CD8-positive, alpha-beta memory T cell (primary cell): Measurements from ENCODE around the gene PRRC1. TPM values are rescaled to one million over a fixed set of nuclear protein-coding genes. Genes with fewer than 3 reads are reported as not detected.

Experiments used
- CTCF ChIA-PET: fragments of 350-600 bp; sonication (Branson Sonifier 250); formaldehyde crosslinking; loops from one replicate; lab custom pipeline; 2021; ENCODE audit warnings: antibody characterized with exemption; lab: Charles Lee
- POLR2A ChIA-PET: fragments of 350-600 bp; sonication (Branson Sonifier 250); formaldehyde crosslinking; loops from one replicate; lab custom pipeline; 2021; ENCODE audit warnings: antibody characterized with exemption; lab: Charles Lee
- DNase-seq, 5 donors: peaks; one replicate each; pipeline versions ENCODE4 v3.0.0 to v3.0.0-alpha.2; 2020 to 2022; ENCODE audit warnings: mixed read lengths in 1 of 5
- H3K27ac ChIP-seq: one replicate; pipeline ENCODE4 v1.7.0; 2013; ENCODE audit warnings: low read depth, mild to moderate bottlenecking, low read length, moderate library complexity
- H3K27me3 ChIP-seq: 2 replicates; pipeline ENCODE4 v1.7.0; 2013; ENCODE audit warnings: low read length, mild to moderate bottlenecking; ENCODE audit not compliant: insufficient read depth, poor library complexity, severe bottlenecking
- H3K36me3 ChIP-seq: 2 replicates; pipeline ENCODE4 v1.7.0; 2013; ENCODE audit warnings: mild to moderate bottlenecking, low read length, moderate library complexity; ENCODE audit not compliant: insufficient read depth
- H3K4me1 ChIP-seq: 2 replicates; pipeline ENCODE4 v1.7.0; 2013; ENCODE audit warnings: mild to moderate bottlenecking, low read length, moderate library complexity; ENCODE audit not compliant: insufficient read depth
- H3K4me3 ChIP-seq: 2 replicates; pipeline ENCODE4 v1.7.0; 2013; ENCODE audit warnings: mild to moderate bottlenecking, low read length
- H3K9me3 ChIP-seq: 2 replicates; pipeline ENCODE4 v1.7.0; 2013; ENCODE audit warnings: mild to moderate bottlenecking, low read length
- H3K27ac Mint-ChIP-seq, 8 donors: one replicate each; pipeline ENCODE4 v1.8.0; 2020 to 2021; ENCODE audit warnings: mixed read lengths in 8 of 8, mild to moderate bottlenecking in 6 of 8, inconsistent platforms in 3 of 8, moderate library complexity in 3 of 8
- H3K27me3 Mint-ChIP-seq, 2 donors: one replicate each; pipeline ENCODE4 v1.8.0; 2020 to 2021; ENCODE audit warnings: mixed read lengths in 2 of 2, mild to moderate bottlenecking in 1 of 2, moderate library complexity in 1 of 2
- H3K36me3 Mint-ChIP-seq, 3 donors: one replicate each; pipeline ENCODE4 v1.8.0; 2020 to 2021; ENCODE audit warnings: mixed read lengths in 3 of 3, inconsistent platforms in 1 of 3, mild to moderate bottlenecking in 1 of 3
- H3K4me1 Mint-ChIP-seq, 3 donors: one replicate each; pipeline ENCODE4 v1.8.0; 2020 to 2021; ENCODE audit warnings: mixed read lengths in 3 of 3, inconsistent platforms in 1 of 3, mild to moderate bottlenecking in 1 of 3
- H3K4me3 Mint-ChIP-seq, 7 donors: one replicate each; pipeline ENCODE4 v1.8.0; 2020 to 2021; ENCODE audit warnings: mixed read lengths in 7 of 7, mild to moderate bottlenecking in 6 of 7, moderate library complexity in 4 of 7, inconsistent platforms in 2 of 7
- H3K9me3 Mint-ChIP-seq, 5 donors: one replicate each; pipeline ENCODE4 v1.8.0; 2020 to 2022; ENCODE audit warnings: mixed read lengths in 5 of 5, mild to moderate bottlenecking in 3 of 5, moderate library complexity in 2 of 5, inconsistent platforms in 1 of 5
- polyA plus RNA-seq: library from polyadenylated mRNA; unstranded; fragments of 300-500 nt; fragmentation: Illumina TruSeq; gene quantifications from one replicate; pipeline ENCODE4 v1.2.3, GENCODE V29; 2021
- total RNA-seq, 2 experiments: library from RNA; stranded (reverse); gene quantifications; one replicate each; pipeline ENCODE4 v1.2.3, GENCODE V29; 2021

The PRRC1 gene
- total and polyA plus RNA-seq, 3 experiments from 2014 or later = 32.4 to 37.5 (median 34.6) TPM

DNA sequence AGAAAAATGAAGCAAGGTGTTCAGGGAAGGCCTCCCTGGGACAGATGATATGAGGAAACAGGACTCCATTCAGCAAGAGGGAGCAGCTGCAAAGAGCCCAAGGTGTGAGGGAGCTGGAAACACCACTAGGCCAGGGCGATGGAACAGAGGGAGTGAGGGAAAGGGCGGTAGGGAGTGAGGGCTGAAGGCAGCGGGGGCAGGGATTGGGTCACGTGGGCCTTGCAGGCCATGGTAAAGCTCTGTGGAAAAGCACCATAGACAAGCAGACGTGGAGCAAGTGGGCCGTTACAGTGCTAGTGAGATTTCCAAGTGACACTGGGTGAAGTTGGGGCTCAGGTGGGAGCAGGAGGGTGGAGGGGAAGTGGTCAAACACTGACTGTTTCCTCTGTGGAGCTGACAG, 10.8 kb upstream of the PRRC1 start:
- POLR2A ChIA-PET = no interaction called here
- Mint-ChIP-seq H3K9me3 (no peaks in the 10 kb centered on the region), H3K4me1 (no peaks in the 10 kb centered on the region), H3K4me3 (no peak overlapping the region), H3K36me3 (peaks cover 0 to 3% (median 0%) of the 10 kb centered on the region in 3 donors), H3K27ac (no peak overlapping the region), H3K27me3 (peaks cover 5 to 17% of the 10 kb centered on the region in 2 donors)
- H3K4me3 ChIP-seq = no peak overlapping the region
- CTCF ChIA-PET = interaction anchor here (1.3 kb wide), 1 partner anchor 14 kb away, joined by 4 read pairs; no protein-coding TSS in a partner anchor
- DNase-seq = no peak
- H3K4me1 ChIP-seq = no peaks in the 10 kb centered on the region
- no peaks in the 10 kb centered on the region for H3K27me3 ChIP-seq
- H3K27ac ChIP-seq = no peak overlapping the region
- no peaks in the 10 kb centered on the region for H3K36me3 ChIP-seq
- no peaks in the 10 kb centered on the region for H3K9me3 ChIP-seq

DNA sequence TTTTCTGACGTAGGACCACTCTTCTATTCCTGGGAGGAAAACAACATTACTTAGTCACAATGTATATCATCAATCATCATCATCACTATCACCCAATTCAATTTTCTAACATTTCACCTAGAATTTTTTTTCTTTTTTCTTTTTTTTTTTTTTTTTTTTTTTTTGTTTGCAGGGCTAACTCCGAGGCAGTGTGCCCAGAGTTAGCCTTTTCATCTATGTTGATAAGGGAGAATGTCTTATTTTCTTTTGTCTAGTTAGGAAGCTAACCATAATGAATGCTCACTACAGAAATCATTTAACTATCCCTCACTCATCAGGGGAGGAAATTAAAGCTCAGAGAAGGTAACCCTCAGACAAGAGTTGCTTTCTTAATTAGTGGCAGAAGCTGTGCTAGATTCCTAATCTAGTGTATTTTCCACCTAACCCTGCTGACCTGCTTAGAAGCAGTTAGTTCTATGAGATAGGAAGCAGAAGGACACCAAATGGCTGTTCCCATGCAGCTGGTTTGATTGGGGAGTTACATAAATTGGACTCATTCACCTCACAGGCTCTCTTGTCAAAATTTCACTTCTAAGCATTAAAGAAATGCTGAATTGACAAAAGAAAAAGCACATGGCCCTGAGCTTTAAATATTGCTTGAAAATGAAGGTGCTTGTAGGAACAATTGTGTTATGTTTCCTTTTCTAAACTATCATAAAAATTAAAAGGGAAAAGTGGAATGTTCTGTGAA, 8.6 kb upstream of the PRRC1 start:
- ChIA-PET POLR2A (no interaction called here), CTCF (interaction anchor here (0.6 to 1.5 kb wide), 2 partner anchors 16 kb away, joined by 3 to 5 read pairs; no protein-coding TSS in a partner anchor)
- Mint-ChIP-seq H3K9me3 (no peaks in the 10 kb centered on the region), H3K27ac (peak overlapping the region in 1 of 8 donors; percentile 4), H3K36me3 (peaks cover 0 to 3% (median 0%) of the 10 kb centered on the region in 3 donors), H3K4me3 (no peak overlapping the region), H3K4me1 (no peaks in the 10 kb centered on the region), H3K27me3 (peaks cover 7 to 29% of the 10 kb centered on the region in 2 donors)
- Histone ChIP-seq H3K27me3 (no peaks in the 10 kb centered on the region), H3K9me3 (no peaks in the 10 kb centered on the region), H3K36me3 (no peaks in the 10 kb centered on the region), H3K4me3 (no peak overlapping the region), H3K27ac (no peak overlapping the region), H3K4me1 (no peaks in the 10 kb centered on the region)
- no peak for DNase-seq

DNA sequence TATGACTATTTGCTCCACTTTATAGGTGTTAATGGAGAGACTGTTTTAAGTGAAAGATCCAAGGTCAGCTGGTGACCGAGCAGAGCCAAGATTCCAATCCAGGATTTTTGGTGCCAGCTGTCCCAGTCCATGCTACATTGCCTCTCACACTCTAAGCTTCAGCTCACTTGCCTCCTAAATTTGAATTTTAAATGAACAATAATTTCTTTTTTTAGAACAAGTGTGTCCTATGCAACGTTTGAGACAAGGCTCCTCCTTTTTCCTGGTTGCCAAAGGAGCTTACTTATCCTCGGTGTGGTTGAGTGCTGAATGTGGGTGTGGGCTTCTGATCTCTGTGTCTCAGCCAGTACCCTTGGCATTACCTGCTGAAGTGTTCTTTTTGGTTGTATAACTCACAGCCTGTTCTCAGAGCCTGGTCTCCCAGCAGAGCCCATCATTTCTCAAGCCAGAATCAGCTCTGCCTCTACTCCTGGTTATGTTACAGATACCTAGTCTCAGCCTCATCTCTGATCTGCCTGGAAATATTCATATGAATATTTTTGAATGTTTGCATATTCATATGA, 4.0 kb upstream of the PRRC1 start:
- Histone ChIP-seq H3K4me3 (no peak overlapping the region), H3K27ac (no peak overlapping the region), H3K4me1 (peaks cover 7% of the 10 kb centered on the region), H3K9me3 (no peaks in the 10 kb centered on the region), H3K27me3 (no peaks in the 10 kb centered on the region), H3K36me3 (no peaks in the 10 kb centered on the region)
- Mint-ChIP-seq H3K36me3 (peaks cover 0 to 3% (median 2%) of the 10 kb centered on the region in 3 donors), H3K27me3 (peaks cover 11 to 30% of the 10 kb centered on the region in 2 donors), H3K4me3 (no peak overlapping the region), H3K27ac (no peak overlapping the region), H3K9me3 (no peaks in the 10 kb centered on the region), H3K4me1 (peaks cover 7 to 8% (median 7%) of the 10 kb centered on the region in 3 donors)
- POLR2A ChIA-PET = no interaction called here
- no peak for DNase-seq
- CTCF ChIA-PET = no interaction called here

DNA sequence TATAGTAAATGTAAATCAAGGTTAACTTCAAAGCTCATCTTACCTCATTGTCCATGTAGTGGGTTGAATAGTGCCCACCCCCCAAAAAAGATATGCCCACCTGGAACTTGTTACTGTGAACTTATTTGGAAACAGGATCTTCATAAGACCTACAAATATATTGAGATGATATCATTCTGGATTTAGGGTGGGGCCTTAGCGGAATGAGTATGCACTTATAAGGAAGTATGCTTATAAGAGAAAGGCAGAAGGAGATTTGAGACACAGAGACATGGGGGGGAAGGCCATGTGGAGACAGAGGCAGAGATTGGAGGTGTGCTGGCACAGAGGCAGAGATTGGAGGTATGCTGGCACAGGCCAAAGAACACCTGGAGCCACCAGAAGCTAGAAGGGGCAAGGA, 2.6 kb upstream of the PRRC1 start:
- H3K27me3 ChIP-seq = no peaks in the 10 kb centered on the region
- no peak overlapping the region for H3K4me3 ChIP-seq
- no peaks in the 10 kb centered on the region for H3K9me3 ChIP-seq
- ChIA-PET POLR2A (no interaction called here), CTCF (interaction anchor here (1.0 kb wide), 1 partner anchor 22 kb away, joined by 3 read pairs; no protein-coding TSS in a partner anchor)
- H3K27ac Mint-ChIP-seq = no peak overlapping the region
- peaks cover 19 to 21% (median 21%) of the 10 kb centered on the region in 3 donors for H3K4me1 Mint-ChIP-seq
- no peak overlapping the region for H3K27ac ChIP-seq
- no peak overlapping the region for H3K4me3 Mint-ChIP-seq
- DNase-seq = no peak
- H3K27me3 Mint-ChIP-seq = peaks cover 11 to 25% of the 10 kb centered on the region in 2 donors
- no peaks in the 10 kb centered on the region for H3K36me3 ChIP-seq
- H3K9me3 Mint-ChIP-seq = no peaks in the 10 kb centered on the region
- H3K36me3 Mint-ChIP-seq = peaks cover 0 to 8% (median 3%) of the 10 kb centered on the region in 3 donors
- H3K4me1 ChIP-seq = peaks cover 15% of the 10 kb centered on the region

DNA sequence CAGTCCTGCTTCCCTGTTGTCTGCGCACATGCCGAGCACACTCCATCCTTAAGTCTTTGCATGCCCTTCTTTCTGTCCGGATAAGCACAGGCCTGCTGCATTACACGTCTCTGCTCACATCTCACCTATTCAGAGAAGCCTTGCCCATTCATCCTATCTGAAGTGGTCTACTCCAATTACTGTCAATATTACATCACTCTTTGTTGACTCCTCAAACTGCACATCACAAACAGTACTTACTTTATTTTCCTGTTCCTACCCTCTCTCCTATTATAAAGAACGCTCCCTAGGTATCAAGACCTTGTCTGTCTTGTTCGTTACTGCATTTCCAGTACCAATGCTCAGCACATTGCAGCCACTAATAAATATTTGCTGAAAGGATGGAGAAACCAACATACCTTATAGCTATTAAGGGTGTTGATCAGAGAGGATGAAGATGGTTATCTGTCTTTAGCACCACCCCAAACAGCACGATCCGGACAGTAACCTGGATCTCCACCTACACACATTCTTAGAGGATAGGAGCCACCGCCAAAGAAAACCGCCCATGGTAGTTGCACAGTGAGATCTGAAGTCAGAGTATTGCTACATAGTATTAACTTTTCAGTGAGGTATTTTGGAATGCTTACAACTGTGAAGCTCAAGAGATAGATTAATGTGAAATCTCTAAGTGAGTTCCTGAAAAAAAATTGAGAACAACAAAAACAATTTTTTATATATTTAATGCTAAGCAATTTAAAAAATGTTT, 1.6 kb upstream of the PRRC1 start:
- Histone ChIP-seq H3K27me3 (no peaks in the 10 kb centered on the region), H3K4me1 (peaks cover 15% of the 10 kb centered on the region), H3K4me3 (no peak overlapping the region), H3K27ac (no peak overlapping the region), H3K9me3 (no peaks in the 10 kb centered on the region), H3K36me3 (no peaks in the 10 kb centered on the region)
- peak overlapping the region in 2 of 8 donors; percentile 4 to 24 for H3K27ac Mint-ChIP-seq
- H3K36me3 Mint-ChIP-seq = peaks cover 6 to 12% (median 6%) of the 10 kb centered on the region in 3 donors
- peaks cover 26 to 32% (median 30%) of the 10 kb centered on the region in 3 donors for H3K4me1 Mint-ChIP-seq
- peaks cover 0 to under 1% (median 0%) of the 10 kb centered on the region in 5 donors for H3K9me3 Mint-ChIP-seq
- H3K4me3 Mint-ChIP-seq = peak overlapping the region in 2 of 7 donors; percentile 14 to 34
- CTCF ChIA-PET = interaction anchor here (1.0 kb wide), 1 partner anchor 23 kb away, joined by 3 read pairs; no protein-coding TSS in a partner anchor
- H3K27me3 Mint-ChIP-seq = peaks cover 11 to 23% of the 10 kb centered on the region in 2 donors
- POLR2A ChIA-PET = no interaction called here
- no peak for DNase-seq

DNA sequence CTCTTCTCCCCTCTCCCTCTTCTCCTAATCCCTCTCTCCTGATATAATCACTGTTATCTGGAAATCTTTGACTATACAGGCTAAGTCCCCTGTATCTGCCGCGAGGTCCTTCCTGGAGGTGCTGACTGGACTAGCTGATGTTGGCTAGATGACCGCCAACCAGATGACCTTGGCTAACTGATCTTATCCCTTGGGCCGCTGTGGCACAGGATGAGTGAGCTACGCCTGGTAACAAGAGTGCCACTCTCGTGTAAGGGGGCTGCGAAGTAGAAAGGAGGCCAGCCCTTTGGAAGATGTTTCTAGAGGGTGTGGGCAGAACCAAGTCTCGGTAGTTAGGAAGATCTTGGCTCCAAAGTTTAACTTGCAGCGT, 345 bp upstream of the PRRC1 start:
- Mint-ChIP-seq H3K36me3 (peaks cover 12 to 22% (median 16%) of the 10 kb centered on the region in 3 donors), H3K27me3 (peaks cover 4 to 12% of the 10 kb centered on the region in 2 donors), H3K9me3 (peaks cover 2 to 10% (median 9%) of the 10 kb centered on the region in 5 donors), H3K4me3 (peak overlapping the region; percentile 85 to 94 (median 89)), H3K4me1 (peaks cover 35 to 42% (median 40%) of the 10 kb centered on the region in 3 donors), H3K27ac (peak overlapping the region; percentile 3 to 91 (median 72))
- Histone ChIP-seq H3K4me1 (peaks cover 15% of the 10 kb centered on the region), H3K27ac (peak overlapping the region; percentile 10), H3K27me3 (no peaks in the 10 kb centered on the region), H3K36me3 (no peaks in the 10 kb centered on the region), H3K9me3 (no peaks in the 10 kb centered on the region), H3K4me3 (peak overlapping the region; percentile 67)
- ChIA-PET CTCF (no interaction called here), POLR2A (no interaction called here)
- no peak for DNase-seq

DNA sequence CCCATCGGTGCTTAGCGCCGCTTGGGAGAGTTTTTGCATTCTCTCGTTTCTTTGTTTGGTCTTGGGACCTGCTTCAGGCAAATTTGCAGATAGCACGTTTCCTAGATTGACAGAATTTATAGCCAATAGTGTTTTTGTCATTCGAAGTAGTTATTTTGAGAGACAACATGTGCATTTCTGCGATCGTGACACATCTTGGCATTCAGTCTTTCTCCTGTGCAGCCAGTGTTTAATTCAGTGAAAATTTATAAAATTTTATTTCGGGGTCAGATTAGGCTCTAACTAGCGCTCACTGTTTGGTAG, 830 bp downstream of the PRRC1 start:
- Mint-ChIP-seq H3K4me1 (peaks cover 38 to 42% (median 40%) of the 10 kb centered on the region in 3 donors), H3K27me3 (peaks cover 4 to 6% of the 10 kb centered on the region in 2 donors), H3K36me3 (peaks cover 12 to 30% (median 16%) of the 10 kb centered on the region in 3 donors), H3K27ac (peak overlapping the region in 7 of 8 donors; percentile 33 to 91 (median 75)), H3K4me3 (peak overlapping the region; percentile 85 to 94 (median 90)), H3K9me3 (peaks cover 2 to 10% (median 9%) of the 10 kb centered on the region in 5 donors)
- Histone ChIP-seq H3K27ac (peak overlapping the region; percentile 78), H3K36me3 (no peaks in the 10 kb centered on the region), H3K9me3 (no peaks in the 10 kb centered on the region), H3K4me3 (peak overlapping the region; percentile 92), H3K27me3 (no peaks in the 10 kb centered on the region), H3K4me1 (peaks cover 15% of the 10 kb centered on the region)
- POLR2A ChIA-PET = no interaction called here
- CTCF ChIA-PET = no interaction called here
- DNase-seq = peak in 2 of 5 donors; percentile 23 to 57
